ENCODE measurements around the gene GREM1.

The GREM1 gene

DNA sequence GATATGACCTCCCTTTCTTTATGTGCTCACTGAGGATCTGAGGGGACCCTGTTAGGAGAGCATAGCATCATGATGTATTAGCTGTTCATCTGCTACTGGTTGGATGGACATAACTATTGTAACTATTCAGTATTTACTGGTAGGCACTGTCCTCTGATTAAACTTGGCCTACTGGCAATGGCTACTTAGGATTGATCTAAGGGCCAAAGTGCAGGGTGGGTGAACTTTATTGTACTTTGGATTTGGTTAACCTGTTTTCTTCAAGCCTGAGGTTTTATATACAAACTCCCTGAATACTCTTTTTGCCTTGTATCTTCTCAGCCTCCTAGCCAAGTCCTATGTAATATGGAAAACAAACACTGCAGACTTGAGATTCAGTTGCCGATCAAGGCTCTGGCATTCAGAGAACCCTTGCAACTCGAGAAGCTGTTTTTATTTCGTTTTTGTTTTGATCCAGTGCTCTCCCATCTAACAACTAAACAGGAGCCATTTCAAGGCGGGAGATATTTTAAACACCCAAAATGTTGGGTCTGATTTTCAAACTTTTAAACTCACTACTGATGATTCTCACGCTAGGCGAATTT is 14.9 kb downstream of the GREM1 start:
- no peak for DNase-seq

DNA sequence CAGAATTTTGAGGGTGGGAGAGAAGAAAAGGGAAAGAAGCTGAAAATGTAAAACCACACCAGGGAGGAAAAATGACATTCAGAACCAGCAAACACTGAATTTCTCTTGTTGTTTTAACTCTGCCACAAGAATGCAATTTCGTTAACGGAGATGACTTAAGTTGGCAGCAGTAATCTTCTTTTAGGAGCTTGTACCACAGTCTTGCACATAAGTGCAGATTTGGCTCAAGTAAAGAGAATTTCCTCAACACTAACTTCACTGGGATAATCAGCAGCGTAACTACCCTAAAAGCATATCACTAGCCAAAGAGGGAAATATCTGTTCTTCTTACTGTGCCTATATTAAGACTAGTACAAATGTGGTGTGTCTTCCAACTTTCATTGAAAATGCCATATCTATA is 15.5 kb downstream of the GREM1 start:
- no peak for DNase-seq

GRCh38 chr15:32735989-32736700 is 18.3 kb downstream of the GREM1 start:
- no peak for DNase-seq

GRCh38 chr15:32736701-32737061 is 18.9 kb downstream of the GREM1 start:
- no peak for DNase-seq

DNA sequence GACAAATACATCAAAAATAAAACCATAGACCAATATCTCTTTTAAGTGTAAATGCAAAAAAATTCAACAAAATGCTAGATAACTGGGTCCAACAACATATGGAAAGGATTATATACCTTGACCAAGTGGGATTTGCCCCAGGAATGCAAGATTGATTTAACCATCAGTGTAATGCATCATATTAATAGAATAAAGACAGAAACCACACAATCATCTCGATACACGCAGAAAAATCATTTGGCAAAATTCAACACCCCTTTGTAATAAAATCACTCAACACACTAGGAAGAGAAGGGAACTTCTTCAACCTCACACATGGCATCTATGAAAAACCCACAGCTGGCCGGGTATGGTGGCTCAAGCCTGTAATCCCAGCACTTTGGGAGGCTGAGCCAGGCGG is 19.5 kb downstream of the GREM1 start:
- no peak for DNase-seq

DNA sequence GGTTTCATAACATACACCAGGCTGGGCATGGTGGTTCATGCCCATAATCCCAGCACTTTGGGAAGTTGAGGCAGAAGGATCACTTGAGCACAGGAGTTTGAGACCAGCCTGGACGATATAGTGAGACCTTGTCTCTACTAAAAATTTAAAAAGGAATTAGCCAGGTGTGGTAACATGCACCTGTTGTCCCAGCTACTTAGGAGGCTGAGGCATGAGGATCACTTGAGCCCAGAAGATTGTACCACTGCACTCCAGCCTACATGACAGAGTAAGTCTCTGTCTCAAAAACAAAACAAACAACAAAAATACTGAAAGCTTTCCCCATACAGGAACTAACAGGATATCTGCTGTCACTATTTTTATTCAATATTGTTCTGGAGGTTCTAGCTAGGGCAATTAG is 20.9 kb downstream of the GREM1 start:
- no peak for DNase-seq

- DNase-seq, result no peak
Measured at GRCh38 chr15:32739522-32740063, 21.8 kb downstream of the GREM1 start.

- peak; percentile 37 to 50 for DNase-seq
Measured at GRCh38 chr15:32743411-32744140, 25.8 kb downstream of the GREM1 start.

DNA sequence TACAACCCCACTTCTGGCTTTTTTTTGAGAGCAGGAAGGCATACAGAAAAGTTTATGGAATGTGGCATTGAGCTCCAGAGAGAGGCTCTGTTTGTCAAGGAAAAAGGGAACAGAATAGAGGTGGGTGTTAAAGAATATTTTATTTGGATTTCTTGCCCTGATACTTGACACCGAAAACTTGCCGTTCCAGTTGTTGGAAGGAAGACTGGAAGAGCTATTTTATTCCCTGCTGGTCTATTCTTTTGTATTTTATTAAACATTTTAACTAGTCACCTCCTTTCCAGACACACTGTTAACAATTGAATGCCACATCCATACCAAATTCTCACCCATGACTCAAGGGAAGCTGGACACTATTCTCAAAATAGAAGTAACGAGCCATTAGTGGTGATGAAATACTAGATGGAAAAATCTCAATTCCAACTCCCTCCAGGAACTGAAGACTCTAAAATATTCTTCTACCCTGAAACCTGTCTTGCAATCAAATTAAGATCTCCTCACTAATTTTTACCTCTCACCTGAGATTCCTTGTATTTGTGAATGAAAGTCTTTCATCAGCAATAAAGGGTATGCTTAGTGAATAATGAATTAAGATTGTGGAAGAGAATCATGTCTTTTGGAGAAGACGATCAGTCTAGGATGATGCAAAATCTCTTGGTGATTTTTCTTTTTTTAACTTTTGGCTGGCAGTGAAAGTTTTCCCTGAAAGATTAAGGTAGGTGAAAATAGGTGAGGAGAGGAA is 28.5 kb downstream of the GREM1 start:
- DNase-seq, result no peak

DNA sequence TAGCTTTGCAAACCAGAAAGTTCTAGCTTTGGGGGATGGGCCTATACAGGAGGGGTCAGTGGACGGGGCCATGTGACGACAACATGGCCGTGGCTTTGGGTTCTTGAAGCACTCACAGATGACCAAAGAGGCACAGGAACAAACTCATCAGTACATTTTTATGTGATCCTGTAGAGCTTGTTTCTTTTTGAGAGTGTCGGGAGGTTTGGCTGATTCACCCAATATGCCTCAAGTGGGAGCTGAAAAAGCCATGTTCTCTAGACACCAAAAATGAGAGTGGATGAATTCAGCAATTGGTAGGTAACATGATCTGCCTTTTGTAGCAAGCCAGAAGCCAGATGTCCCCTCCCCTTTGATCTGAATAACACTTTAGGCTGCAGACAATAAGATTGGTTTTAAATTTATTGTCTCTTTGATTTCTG is 30.1 kb downstream of the GREM1 start:
- DNase-seq, result no peak

- DNase-seq, result no peak
Measured at GRCh38 chr15:32750979-32751378, 33.2 kb downstream of the GREM1 start.

DNA sequence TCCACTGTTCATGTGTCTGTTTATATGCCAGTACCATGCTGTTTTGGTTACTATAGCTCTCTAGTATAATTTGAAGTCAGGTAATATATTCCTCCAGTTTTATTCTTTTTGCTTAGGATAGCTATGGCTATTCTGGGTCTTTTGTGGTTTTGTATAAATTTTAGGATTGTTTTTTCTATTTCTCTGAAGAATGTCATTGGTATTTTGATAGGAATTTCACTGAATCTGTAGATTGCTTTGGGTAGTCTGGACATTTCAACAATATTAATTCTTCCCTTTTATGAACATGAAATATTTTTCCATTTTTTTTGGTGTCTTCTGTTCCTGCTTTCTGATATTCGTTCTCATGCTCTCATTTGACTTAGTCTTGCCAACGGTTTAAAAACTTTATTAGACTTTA is 39.6 kb downstream of the GREM1 start:
- DNase-seq, result no peak

DNA sequence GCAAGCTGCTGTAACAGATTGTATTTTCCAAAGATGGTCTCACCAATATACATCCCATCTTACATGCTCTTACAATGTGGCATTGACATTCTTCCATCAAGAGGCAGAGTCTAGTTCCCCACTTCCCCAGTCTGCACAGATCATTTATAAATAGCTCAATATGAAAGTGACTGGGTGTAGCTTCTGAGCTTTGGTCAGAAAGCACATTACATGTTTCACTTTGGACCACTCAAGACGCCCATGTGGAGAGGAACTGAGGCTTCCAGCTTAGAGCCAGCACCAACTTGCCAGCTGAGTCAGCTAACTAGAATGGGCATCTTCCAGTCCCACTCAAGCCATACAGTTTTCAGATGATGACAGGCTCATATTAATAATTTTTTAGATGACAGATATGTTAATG is 45.5 kb downstream of the GREM1 start:
- no peak for DNase-seq

DNA sequence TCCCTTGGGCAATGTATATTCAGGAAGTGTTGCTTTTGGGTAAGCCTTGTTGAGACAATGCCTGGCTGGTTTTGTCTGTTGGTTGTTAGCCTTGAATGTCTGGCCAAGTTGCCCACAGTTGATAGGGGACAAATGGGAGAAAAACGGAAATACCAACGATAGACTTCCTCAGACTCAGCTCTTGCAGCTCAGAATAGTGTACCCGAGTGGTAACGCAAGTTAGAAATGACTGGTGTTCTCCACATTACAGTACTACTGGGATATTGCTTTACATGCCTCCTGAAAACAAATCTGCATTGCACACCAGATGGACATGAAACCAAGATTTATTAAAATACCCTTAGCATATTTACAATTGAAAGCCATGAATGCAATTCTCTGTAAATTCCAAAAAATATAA is 47.4 kb downstream of the GREM1 start:
- DNase-seq, result no peak

DNA sequence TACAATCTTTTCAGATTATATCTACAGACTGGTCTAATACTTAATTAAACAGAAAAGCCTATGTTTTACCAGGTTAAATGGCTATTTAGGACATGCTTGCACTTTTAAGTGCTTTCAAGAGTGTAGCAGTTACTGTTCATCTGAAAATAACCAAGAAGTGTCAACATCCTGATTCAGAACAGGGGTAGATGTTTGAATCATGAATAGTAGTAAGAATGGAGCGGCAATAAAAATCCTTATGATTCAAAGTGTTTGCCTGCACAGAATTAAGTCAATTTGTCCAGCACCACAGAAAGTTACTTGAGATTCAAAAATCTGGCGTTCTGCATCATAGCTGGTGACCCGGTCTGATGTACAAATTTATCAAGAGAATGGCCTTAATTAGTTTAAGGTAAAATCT is 48.3 kb downstream of the GREM1 start:
- no peak for DNase-seq

GRCh38 chr15:32767236-32767635 is 49.4 kb downstream of the GREM1 start:
- no peak for DNase-seq

GRCh38 chr15:32774022-32774421 is 56.2 kb downstream of the GREM1 start:
- no peak for DNase-seq

DNA sequence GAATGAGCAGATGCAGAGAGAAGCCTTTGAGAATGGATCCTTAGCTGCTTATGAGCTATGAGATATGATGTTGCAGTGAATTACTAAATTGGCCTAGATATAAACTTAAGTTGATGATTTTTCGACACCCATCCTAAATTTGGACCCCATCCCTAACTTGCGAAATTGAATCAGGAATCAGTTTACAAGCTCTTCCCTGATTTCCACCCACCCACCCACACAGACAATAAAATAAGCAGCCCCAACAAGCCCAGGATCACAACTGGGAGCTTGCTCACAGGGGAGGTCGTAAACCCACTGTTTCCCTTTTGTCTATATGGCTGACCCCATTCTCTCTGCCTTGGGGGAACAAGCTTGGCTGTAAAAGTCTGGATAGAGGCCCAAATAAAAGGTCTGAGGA is 57.3 kb downstream of the GREM1 start:
- DNase-seq, result no peak

- DNase-seq, result no peak
Measured at GRCh38 chr15:32778391-32779176, 60.8 kb downstream of the GREM1 start.

DNA sequence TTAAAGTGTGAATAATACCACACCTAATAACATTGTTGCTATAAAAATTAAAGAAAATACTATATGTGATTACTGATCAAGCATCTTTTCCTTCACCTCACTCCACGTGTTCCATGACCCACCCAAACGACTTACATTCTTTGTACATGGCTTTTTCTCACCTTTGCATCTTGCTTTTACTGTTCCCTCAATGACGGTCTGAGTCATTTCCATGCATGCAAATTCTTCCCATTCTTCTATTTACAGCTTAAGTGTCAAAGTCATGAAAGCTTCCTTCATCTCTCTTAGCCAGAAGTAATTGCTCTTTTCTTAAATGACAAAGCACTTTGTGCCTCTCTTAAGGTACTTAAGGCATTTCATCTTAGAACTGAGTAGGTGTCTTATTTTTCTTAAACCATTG is 64.0 kb downstream of the GREM1 start:
- DNase-seq, result no peak

GRCh38 chr15:32784581-32784980 is 66.8 kb downstream of the GREM1 start:
- no peak for DNase-seq

GRCh38 chr15:32786906-32787305 is 69.1 kb downstream of the GREM1 start:
- DNase-seq, result no peak

All from inflammatory macrophage (primary cell).